HEK293 (cell line): ENCODE data around the gene GPR3.

ENCODE experiments used
- GLIS2 ChIP-seq: fragments of 450-650 bp; formaldehyde crosslinking; IDR thresholded peaks from 2 replicates; pipeline ENCODE4 v1.5.1; 2016; ENCODE audit warnings: missing biosample characterization, missing genetic modification characterization
- KLF8 ChIP-seq: fragments of 450-650 bp; formaldehyde crosslinking; IDR thresholded peaks from 2 replicates; pipeline ENCODE4 v1.5.1; 2016; ENCODE audit warnings: missing biosample characterization, missing genetic modification characterization
- KLF9 ChIP-seq: fragments of 450-650 bp; formaldehyde crosslinking; IDR thresholded peaks from 2 replicates; pipeline ENCODE4 v1.5.1; 2016; ENCODE audit warnings: missing biosample characterization, missing genetic modification characterization, low read depth
- MZF1 ChIP-seq: fragments of 450-650 bp; formaldehyde crosslinking; IDR thresholded peaks from 2 replicates; pipeline ENCODE4 v1.5.1; 2017; ENCODE audit warnings: missing biosample characterization, missing genetic modification characterization, borderline replicate concordance
- OSR2 ChIP-seq: fragments of 450-650 bp; formaldehyde crosslinking; IDR thresholded peaks from 2 replicates; pipeline ENCODE4 v1.5.1; 2016; ENCODE audit warnings: missing biosample characterization, missing genetic modification characterization
- REPIN1 ChIP-seq: fragments of 450-650 bp; formaldehyde crosslinking; IDR thresholded peaks from 2 replicates; pipeline ENCODE4 v1.5.1; 2017; ENCODE audit warnings: missing biosample characterization, missing genetic modification characterization, low read depth
- SCRT1 ChIP-seq: fragments of 450-650 bp; formaldehyde crosslinking; IDR thresholded peaks from 2 replicates; pipeline ENCODE4 v1.5.1; 2016; ENCODE audit warnings: missing biosample characterization, missing genetic modification characterization, borderline replicate concordance
- WT1 ChIP-seq: fragments of 450-650 bp; formaldehyde crosslinking; IDR thresholded peaks from 2 replicates; pipeline ENCODE4 v1.5.1; 2016; ENCODE audit warnings: missing biosample characterization, missing genetic modification characterization
- ZFP37 ChIP-seq: fragments of 450-650 bp; formaldehyde crosslinking; IDR thresholded peaks from 2 replicates; pipeline ENCODE4 v1.5.1; 2016; ENCODE audit warnings: missing biosample characterization, missing genetic modification characterization
- ZNF157 ChIP-seq: fragments of 450-650 bp; formaldehyde crosslinking; IDR thresholded peaks from 2 replicates; pipeline ENCODE4 v1.5.1; 2016; ENCODE audit warnings: missing biosample characterization, missing genetic modification characterization
- ZNF19 ChIP-seq: fragments of 450-650 bp; formaldehyde crosslinking; IDR thresholded peaks from 2 replicates; pipeline ENCODE4; 2016; ENCODE audit warnings: missing biosample characterization, missing genetic modification characterization, low read depth
- ZNF2 ChIP-seq: fragments of 450-650 bp; formaldehyde crosslinking; IDR thresholded peaks from 2 replicates; pipeline ENCODE4 v1.5.1; 2016; ENCODE audit warnings: missing biosample characterization, missing genetic modification characterization
- ZNF214 ChIP-seq: fragments of 450-650 bp; formaldehyde crosslinking; IDR thresholded peaks from 2 replicates; pipeline ENCODE4 v1.5.1; 2017; ENCODE audit warnings: missing biosample characterization, mild to moderate bottlenecking, missing genetic modification characterization, borderline replicate concordance
- ZNF223 ChIP-seq: fragments of 450-650 bp; formaldehyde crosslinking; IDR thresholded peaks from 2 replicates; pipeline ENCODE4 v1.5.1; 2016; ENCODE audit warnings: missing biosample characterization, missing genetic modification characterization
- ZNF266 ChIP-seq: fragments of 450-650 bp; formaldehyde crosslinking; IDR thresholded peaks from 2 replicates; pipeline ENCODE4 v1.5.1; 2016; ENCODE audit warnings: missing biosample characterization, missing genetic modification characterization, low read depth
- ZNF366 ChIP-seq: fragments of 450-650 bp; formaldehyde crosslinking; conservative IDR thresholded peaks from 2 replicates; pipeline ENCODE4 v1.5.1; 2016; ENCODE audit warnings: missing biosample characterization, missing genetic modification characterization
- ZNF521 ChIP-seq: fragments of 450-650 bp; formaldehyde crosslinking; IDR thresholded peaks from 2 replicates; pipeline ENCODE4 v1.5.1; 2017; ENCODE audit warnings: missing biosample characterization, mild to moderate bottlenecking, missing genetic modification characterization
- ZNF610 ChIP-seq: fragments of 450-650 bp; formaldehyde crosslinking; IDR thresholded peaks from 2 replicates; pipeline ENCODE4 v1.5.1; 2016; ENCODE audit warnings: missing biosample characterization, missing genetic modification characterization, borderline replicate concordance
- ZNF658 ChIP-seq: fragments of 450-650 bp; formaldehyde crosslinking; IDR thresholded peaks from 2 replicates; pipeline ENCODE4; 2016; ENCODE audit warnings: missing biosample characterization, missing genetic modification characterization
- ZNF791 ChIP-seq: fragments of 450-650 bp; formaldehyde crosslinking; IDR thresholded peaks from 2 replicates; pipeline ENCODE4 v1.5.1; 2016; ENCODE audit warnings: missing biosample characterization, missing genetic modification characterization
- ZNF830 ChIP-seq: fragments of 450-650 bp; IDR thresholded peaks from 2 replicates; pipeline ENCODE4 v1.5.0; 2018; ENCODE audit warnings: missing biosample characterization, missing genetic modification characterization, low read depth, mild to moderate bottlenecking, moderate library complexity
- TF ChIP-seq, protein P1 (sequence below): fragments of 450-650 bp; formaldehyde crosslinking; IDR thresholded peaks from 2 replicates; pipeline ENCODE4 v1.5.1; 2016; ENCODE audit warnings: missing biosample characterization, missing genetic modification characterization
- TF ChIP-seq, protein P2 (sequence below): fragments of 450-650 bp; formaldehyde crosslinking; IDR thresholded peaks from 2 replicates; pipeline ENCODE4 v1.5.1; 2016; ENCODE audit warnings: missing biosample characterization, missing genetic modification characterization
- TF ChIP-seq, protein P3 (sequence below): fragments of 450-650 bp; formaldehyde crosslinking; IDR thresholded peaks from 2 replicates; pipeline ENCODE4 v1.5.1; 2016; ENCODE audit warnings: missing biosample characterization, missing genetic modification characterization, borderline replicate concordance
- TF ChIP-seq, protein P4 (sequence below): fragments of 450-650 bp; formaldehyde crosslinking; IDR thresholded peaks from 2 replicates; pipeline ENCODE4 v1.5.1; 2016; ENCODE audit warnings: missing biosample characterization, missing genetic modification characterization
- TF ChIP-seq, protein P5 (sequence below): fragments of 450-650 bp; formaldehyde crosslinking; IDR thresholded peaks from 2 replicates; pipeline ENCODE4 v1.5.1; 2016; ENCODE audit warnings: missing biosample characterization, missing genetic modification characterization

The GPR3 gene

GRCh38 chr1:27395441-27396195 is 3.2 kb downstream of the GPR3 start (continued):
- TF ChIP-seq ZNF157 (tag by site-specific recombination) (no peak), OSR2 (no peak), ZNF19 (tag by site-specific recombination) (no peak), GLIS2 (tag by site-specific recombination) (no peak; the same call in 1 of the 2 replicates), MZF1 (tag by site-specific recombination) (no peak), ZNF521 (tag by site-specific recombination) (no peak), ZNF610 (tag by site-specific recombination) (no peak), KLF8 (tag by site-specific recombination) (no peak), SCRT1 (tag by site-specific recombination) (no peak), ZNF2 (no peak), ZNF366 (tag by site-specific recombination) (no peak), KLF9 (tag by site-specific recombination) (no peak), ZNF830 (tag by site-specific recombination) (no peak), ZNF266 (tag by site-specific recombination) (no peak), ZFP37 (tag by site-specific recombination) (0 out of 2 replicates have a peak, but pooled peaks have one; percentile 51), ZNF214 (tag by site-specific recombination) (no peak), WT1 (tag by site-specific recombination) (no peak), ZNF223 (tag by site-specific recombination) (no peak), REPIN1 (tag by site-specific recombination) (no peak), ZNF791 (tag by site-specific recombination) (no peak), ZNF658 (no peak)
- TF ChIP-seq, protein P1, sequence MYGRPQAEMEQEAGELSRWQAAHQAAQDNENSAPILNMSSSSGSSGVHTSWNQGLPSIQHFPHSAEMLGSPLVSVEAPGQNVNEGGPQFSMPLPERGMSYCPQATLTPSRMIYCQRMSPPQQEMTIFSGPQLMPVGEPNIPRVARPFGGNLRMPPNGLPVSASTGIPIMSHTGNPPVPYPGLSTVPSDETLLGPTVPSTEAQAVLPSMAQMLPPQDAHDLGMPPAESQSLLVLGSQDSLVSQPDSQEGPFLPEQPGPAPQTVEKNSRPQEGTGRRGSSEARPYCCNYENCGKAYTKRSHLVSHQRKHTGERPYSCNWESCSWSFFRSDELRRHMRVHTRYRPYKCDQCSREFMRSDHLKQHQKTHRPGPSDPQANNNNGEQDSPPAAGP (tag by site-specific recombination): no peak
- TF ChIP-seq, protein P2, sequence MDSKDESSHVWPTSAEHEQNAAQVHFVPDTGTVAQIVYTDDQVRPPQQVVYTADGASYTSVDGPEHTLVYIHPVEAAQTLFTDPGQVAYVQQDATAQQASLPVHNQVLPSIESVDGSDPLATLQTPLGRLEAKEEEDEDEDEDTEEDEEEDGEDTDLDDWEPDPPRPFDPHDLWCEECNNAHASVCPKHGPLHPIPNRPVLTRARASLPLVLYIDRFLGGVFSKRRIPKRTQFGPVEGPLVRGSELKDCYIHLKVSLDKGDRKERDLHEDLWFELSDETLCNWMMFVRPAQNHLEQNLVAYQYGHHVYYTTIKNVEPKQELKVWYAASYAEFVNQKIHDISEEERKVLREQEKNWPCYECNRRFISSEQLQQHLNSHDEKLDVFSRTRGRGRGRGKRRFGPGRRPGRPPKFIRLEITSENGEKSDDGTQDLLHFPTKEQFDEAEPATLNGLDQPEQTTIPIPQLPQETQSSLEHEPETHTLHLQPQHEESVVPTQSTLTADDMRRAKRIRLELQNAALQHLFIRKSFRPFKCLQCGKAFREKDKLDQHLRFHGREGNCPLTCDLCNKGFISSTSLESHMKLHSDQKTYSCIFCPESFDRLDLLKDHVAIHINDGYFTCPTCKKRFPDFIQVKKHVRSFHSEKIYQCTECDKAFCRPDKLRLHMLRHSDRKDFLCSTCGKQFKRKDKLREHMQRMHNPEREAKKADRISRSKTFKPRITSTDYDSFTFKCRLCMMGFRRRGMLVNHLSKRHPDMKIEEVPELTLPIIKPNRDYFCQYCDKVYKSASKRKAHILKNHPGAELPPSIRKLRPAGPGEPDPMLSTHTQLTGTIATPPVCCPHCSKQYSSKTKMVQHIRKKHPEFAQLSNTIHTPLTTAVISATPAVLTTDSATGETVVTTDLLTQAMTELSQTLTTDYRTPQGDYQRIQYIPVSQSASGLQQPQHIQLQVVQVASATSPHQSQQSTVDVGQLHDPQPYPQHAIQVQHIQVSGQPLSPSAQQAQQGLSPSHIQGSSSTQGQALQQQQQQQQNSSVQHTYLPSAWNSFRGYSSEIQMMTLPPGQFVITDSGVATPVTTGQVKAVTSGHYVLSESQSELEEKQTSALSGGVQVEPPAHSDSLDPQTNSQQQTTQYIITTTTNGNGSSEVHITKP (tag by site-specific recombination): no peak
- TF ChIP-seq, protein P3, sequence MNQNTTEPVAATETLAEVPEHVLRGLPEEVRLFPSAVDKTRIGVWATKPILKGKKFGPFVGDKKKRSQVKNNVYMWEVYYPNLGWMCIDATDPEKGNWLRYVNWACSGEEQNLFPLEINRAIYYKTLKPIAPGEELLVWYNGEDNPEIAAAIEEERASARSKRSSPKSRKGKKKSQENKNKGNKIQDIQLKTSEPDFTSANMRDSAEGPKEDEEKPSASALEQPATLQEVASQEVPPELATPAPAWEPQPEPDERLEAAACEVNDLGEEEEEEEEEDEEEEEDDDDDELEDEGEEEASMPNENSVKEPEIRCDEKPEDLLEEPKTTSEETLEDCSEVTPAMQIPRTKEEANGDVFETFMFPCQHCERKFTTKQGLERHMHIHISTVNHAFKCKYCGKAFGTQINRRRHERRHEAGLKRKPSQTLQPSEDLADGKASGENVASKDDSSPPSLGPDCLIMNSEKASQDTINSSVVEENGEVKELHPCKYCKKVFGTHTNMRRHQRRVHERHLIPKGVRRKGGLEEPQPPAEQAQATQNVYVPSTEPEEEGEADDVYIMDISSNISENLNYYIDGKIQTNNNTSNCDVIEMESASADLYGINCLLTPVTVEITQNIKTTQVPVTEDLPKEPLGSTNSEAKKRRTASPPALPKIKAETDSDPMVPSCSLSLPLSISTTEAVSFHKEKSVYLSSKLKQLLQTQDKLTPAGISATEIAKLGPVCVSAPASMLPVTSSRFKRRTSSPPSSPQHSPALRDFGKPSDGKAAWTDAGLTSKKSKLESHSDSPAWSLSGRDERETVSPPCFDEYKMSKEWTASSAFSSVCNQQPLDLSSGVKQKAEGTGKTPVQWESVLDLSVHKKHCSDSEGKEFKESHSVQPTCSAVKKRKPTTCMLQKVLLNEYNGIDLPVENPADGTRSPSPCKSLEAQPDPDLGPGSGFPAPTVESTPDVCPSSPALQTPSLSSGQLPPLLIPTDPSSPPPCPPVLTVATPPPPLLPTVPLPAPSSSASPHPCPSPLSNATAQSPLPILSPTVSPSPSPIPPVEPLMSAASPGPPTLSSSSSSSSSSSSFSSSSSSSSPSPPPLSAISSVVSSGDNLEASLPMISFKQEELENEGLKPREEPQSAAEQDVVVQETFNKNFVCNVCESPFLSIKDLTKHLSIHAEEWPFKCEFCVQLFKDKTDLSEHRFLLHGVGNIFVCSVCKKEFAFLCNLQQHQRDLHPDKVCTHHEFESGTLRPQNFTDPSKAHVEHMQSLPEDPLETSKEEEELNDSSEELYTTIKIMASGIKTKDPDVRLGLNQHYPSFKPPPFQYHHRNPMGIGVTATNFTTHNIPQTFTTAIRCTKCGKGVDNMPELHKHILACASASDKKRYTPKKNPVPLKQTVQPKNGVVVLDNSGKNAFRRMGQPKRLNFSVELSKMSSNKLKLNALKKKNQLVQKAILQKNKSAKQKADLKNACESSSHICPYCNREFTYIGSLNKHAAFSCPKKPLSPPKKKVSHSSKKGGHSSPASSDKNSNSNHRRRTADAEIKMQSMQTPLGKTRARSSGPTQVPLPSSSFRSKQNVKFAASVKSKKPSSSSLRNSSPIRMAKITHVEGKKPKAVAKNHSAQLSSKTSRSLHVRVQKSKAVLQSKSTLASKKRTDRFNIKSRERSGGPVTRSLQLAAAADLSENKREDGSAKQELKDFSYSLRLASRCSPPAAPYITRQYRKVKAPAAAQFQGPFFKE (tag by site-specific recombination): no peak
- TF ChIP-seq, protein P4, sequence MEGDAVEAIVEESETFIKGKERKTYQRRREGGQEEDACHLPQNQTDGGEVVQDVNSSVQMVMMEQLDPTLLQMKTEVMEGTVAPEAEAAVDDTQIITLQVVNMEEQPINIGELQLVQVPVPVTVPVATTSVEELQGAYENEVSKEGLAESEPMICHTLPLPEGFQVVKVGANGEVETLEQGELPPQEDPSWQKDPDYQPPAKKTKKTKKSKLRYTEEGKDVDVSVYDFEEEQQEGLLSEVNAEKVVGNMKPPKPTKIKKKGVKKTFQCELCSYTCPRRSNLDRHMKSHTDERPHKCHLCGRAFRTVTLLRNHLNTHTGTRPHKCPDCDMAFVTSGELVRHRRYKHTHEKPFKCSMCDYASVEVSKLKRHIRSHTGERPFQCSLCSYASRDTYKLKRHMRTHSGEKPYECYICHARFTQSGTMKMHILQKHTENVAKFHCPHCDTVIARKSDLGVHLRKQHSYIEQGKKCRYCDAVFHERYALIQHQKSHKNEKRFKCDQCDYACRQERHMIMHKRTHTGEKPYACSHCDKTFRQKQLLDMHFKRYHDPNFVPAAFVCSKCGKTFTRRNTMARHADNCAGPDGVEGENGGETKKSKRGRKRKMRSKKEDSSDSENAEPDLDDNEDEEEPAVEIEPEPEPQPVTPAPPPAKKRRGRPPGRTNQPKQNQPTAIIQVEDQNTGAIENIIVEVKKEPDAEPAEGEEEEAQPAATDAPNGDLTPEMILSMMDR (tag by site-specific recombination): peak; percentile 91
- TF ChIP-seq, protein P5, sequence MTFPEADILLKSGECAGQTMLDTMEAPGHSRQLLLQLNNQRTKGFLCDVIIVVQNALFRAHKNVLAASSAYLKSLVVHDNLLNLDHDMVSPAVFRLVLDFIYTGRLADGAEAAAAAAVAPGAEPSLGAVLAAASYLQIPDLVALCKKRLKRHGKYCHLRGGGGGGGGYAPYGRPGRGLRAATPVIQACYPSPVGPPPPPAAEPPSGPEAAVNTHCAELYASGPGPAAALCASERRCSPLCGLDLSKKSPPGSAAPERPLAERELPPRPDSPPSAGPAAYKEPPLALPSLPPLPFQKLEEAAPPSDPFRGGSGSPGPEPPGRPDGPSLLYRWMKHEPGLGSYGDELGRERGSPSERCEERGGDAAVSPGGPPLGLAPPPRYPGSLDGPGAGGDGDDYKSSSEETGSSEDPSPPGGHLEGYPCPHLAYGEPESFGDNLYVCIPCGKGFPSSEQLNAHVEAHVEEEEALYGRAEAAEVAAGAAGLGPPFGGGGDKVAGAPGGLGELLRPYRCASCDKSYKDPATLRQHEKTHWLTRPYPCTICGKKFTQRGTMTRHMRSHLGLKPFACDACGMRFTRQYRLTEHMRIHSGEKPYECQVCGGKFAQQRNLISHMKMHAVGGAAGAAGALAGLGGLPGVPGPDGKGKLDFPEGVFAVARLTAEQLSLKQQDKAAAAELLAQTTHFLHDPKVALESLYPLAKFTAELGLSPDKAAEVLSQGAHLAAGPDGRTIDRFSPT (tag by site-specific recombination): no peak
